Measurements from ENCODE around the gene CKLF.
"Not testable (repeated sequence)": the region's sequence is repeated elsewhere in the genome, so short reads cannot be mapped to it uniquely, and the experiment has no call there.

CKLF gene

DNA sequence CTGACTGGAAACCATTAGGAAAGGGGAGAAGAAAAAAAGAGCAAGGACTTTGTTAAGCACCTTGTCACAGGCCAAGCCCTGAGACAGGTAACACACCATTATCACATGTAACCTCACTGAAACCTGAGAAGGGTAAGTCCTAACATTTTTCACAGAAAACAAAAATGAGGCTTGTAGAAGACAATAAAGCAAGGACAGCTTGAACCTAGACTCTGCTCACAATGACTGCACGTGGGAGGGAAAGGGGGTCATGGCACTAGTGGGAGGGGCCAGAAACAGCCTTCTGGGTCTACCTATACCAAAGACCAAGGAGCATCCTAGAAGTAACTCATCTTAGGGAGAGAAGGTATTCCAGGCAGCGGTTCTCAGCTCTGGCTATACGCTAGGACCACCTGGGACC lies 10.0 kb upstream of the CKLF start:
- no peak for DNase-seq (ENCODE audit: low read depth)

DNA sequence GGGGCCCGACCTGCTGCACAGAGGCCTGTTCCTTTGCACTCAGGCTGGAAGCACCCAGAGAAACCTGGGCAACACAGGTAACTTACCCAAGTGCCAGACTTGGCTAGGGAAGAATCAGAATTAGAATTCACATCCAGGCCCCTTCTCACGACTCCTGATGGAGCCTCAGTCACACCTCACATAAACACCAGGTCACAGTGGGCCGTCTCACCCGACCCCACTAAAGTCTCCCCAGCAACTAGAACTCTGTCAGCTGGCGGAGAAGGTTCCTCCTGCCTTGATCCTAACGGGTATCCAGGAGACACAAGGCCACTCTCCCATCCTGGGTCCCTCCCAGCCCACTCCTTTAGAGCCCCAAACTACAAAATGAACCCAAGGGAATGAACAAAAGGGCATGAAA lies 8.8 kb upstream of the CKLF start:
- no peak for DNase-seq (ENCODE audit: low read depth)

DNA sequence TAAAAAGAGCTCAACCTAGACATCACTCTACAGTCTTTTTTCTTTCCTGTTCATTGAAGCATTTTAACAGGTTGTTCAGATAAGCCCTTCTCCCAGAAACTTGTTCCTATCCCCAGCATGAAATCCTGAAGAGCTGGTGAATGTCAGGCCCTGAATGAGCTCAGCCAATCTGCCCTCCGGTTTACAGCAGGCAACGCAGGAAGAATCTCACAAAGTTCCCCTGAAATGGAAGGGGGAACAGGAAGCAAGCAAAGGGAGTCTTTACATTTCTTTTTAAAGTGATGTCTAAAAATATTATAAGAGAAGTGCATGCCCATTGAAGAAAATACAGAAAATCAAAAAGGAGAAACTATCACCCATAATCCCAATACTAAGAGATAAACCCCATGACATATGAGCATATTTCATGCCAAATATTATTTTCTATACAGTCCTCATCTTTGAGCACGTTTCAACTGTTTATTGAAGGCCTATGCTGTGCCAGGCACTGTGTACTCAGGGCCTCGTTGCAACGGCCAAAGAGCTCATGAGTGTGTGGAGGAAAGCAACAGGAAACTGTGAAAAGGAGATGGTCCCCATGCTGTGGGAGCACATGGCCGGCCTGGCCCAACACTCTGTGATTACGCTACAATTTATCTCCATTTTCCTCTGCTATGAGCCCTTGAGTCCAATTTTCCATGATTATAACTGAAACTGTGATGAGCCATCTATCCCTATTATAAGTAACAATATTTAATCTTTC lies 8.2 kb upstream of the CKLF start:
- no peak for DNase-seq (ENCODE audit: low read depth)

DNA sequence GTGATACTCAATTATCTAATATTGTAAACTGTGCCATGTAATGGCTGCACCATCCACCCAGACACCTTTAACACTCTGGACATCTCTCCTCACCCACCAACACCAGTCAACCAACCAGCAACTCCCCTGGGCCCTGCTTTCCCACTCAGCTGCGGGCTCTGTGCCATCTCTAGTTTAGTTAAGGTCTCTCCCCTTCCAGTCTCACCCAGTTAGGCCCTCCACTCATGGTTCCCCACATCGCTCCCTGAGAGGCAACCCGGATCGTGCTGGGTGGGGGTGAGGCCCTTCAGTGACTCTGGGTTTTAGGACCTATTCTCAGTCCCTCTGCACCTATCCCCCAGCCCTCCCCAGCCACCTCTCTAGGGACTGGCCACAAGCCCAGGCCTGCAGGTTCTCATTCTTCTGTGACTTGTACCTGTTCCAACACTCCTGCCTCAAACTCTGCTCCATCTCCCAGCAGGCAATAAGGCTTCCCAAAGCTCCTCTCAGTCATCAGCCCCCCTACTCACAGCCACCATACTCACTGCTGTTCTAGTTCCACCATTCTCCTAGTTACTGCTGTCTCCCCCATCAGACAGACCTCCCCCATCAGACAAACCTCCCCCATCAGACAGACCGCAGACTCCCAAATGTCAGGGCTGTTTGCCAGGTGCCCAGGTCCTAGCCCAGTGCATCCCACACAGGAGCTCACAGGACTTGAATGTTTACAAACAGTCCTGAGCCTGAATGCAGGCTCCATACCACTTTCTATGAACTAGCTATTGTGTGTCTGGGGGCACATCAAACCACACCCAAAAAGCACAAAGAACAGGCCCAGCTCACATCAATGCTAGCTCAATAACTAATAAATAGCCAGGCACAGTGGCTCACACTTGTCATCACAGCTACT lies 5.0 kb upstream of the CKLF start:
- no peak for DNase-seq (ENCODE audit: low read depth)

DNA sequence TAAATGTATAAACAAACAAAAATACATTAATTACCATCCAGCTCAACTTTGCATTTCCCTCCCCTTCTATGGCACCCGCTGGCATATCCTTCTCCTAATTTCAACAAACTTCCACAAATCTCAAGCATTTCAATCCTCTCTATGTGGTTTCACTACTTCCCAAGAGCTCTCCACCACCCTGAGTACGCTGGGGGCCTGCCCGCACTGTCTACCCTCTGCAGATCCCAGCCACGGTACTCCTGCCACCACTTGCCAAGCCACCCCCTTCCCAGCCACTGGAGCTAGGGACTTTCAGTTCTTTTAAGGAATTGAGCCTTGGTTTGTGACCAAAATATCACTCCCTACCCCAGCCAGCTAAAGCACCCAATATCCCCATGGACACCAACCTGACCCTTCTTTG lies 4.3 kb upstream of the CKLF start:
- no peak for DNase-seq (ENCODE audit: low read depth)

DNA sequence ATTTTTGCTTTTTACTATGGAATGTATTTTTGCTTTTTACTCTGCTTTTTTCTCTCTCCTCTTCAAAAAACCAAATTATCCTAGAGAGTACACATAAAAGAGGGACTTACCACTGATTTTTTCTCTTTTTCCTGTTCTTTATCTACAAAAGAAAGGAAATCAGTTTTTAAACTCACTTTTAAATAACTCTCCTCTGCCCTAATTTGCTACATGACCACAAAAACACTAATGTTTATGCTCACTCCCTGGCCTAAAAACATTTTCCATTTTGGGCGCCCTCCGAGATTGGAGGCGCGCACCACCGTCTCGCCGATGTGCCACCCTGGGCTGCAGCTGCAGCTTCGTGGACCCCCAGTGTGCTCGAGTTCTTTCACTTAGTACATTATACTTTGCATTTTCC lies 3.5 kb upstream of the CKLF start:
- DNase-seq (ENCODE audit: low read depth): no peak

DNA sequence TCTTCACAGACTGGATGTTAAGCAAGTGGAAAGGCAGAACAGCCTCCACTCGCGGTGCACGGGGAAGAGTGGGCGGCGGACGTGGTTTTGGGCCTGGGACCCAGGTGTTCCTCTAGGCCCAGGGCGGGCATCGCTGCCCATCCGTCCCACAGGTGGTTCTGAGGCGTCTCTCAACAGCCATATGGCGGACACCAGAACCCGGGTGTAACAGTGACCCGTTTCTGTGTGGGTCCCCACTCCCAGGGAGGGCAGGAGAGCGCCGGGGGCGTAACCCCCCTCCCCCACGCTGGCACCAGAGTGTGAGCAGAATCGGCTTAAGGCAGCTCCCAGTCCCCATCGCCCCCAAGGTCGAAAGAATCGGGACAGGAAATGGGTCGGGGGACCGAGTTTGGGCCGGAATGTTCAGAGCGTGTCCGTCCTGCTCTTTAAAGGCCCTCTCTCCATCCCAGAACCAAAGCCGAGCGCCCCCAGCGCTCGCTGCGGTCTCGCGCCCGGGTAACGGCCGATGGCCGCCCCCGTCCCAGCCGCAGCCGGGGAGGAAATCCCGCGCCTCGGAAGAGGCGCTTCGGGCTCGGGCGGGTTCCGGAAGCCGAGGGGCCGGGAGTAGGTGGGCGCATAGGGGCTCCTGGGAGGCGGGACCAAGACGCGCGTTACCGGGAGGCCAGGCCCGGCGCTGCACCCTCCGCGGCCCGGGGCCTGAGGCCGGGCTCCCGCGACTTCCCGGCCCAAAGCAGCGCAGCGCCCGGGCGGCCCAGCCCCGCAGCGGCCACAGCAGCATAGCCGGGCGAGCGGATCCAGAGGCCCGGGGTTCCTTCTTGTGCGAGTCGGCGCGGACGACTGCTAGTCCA lies 2.9 kb upstream of the CKLF start, which contains the start of gene TK2:
TK2 (minus strand) TSS at position 839 of the 848 bp plus-strand sequence; CDS start at position 778, 61 bp downstream.
- DNase-seq (ENCODE audit: low read depth): peak; percentile 81

DNA sequence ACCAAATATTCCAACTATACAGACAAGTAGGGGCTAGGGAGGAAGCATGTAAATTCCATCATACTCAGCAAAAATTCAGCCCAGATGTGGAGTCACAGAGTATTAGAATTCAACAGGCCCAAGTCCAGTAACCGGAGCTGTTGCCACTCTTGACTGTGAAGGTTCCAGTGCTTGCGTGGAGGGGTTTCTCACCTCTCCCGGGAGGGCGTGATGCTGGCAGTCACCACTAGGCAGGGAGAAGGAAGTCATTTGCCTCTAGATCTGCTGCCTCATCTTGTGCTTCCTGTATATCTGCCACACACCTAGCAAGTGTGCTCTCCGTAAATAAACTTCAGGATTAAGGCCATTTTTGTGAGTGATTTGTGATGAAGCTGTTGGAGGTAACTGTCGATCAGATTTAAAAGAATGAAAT lies 1.0 kb upstream of the CKLF start:
- DNase-seq (ENCODE audit: low read depth): peak; percentile 73

DNA sequence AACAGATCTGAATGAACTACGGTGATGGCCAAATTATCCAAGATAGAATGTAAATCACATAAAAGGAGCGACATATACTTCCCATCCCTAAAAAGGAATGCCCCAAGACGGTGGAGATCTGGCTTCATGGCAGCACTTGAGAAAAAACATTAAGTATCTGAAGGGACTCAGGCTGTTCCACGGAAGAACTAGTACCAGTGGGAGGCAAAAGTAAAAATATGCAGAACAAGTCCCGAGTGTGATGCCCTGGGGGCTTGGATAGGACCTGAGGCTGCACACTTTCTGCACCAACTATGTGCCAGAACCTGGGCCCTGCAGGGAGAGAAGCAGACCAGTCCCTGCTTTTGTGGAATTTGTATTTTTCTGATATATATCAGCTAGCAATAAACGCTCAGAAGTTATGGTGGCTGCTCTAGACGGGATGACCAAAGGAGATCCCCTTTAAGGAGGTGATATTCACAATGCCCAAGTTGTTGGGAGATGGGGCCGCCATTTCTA lies 539 bp upstream of the CKLF start:
- no peak for DNase-seq (ENCODE audit: low read depth)

DNA sequence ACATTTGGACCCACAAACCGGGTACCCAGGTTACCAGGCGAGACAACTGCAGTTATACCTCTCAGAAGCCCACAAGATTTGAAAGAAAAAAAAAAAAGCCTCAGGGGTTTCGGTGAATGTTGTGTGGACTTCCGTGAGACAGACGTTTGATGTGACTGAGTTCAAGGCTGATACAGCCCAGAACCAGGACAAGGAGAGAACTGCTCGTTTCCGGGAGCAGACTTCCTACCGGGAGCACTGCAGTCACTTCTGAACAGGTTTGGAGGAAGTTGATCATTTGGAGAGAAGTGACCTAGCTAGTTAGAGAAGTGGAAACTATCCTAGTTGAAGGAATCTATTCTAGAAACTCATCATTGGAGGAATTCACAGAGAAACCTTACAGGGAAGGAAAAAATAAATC lies 847 bp downstream of the CKLF start:
- DNase-seq (ENCODE audit: low read depth): peak; percentile 15

DNA sequence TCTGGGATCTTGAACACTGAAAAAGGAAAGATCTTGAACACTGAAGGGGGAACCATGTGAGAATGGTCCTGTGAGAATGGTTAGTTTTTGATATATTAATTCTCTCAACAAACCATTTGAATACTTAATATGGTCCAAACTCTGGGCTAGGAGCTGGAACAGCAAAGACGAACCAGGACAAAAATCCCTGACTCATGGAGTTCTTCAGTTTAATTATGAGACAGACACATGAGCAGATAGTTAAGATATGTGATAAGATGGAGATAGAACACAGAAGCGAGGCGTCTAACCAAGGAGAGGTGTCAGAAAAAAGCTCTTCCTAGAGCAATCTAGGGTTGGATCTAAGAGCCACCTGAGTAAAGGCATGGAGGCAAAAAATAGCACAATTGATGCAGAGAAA lies 1.6 kb downstream of the CKLF start:
- no peak for DNase-seq (ENCODE audit: low read depth)

DNA sequence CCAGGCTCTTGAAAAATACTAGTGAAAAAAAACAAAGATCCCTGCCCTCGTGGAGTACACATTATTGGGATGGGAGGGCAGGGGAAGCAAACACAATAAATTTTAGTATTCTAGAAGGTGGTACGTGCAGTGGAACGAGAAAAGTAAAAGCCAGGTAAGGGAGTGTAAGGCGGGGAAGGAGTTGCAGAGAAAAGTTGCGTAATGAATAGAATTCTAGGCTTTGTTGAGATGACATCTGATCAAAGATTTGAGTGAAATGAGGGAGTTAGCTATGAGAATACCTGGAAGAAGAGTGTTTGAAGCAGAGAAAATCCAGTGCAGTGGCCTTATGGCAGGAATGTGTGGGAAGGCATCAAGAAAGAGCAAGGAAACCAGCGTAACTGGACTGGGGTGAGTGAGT lies 2.1 kb downstream of the CKLF start:
- no peak for DNase-seq (ENCODE audit: low read depth)

DNA sequence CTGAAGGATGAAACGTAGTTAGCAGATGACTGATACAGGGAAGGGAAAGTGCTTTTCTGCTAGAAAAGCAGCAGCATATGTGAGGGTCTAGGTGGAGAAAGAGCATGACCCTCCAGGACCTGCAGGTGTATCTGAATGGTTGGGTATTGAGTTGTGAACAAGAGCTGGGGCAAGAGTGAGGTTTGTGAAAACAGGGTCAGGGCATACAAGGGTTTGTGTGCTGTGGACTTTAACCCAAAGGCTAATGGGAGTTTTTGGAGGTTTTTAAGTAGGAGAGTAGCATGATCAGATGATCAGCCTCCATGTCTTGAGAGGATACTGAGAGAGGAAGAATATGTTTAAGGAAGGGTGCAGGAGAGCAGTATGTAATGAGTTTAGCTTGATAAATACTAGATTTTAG lies 7.7 kb downstream of the CKLF start:
- no peak for DNase-seq (ENCODE audit: low read depth)

DNA sequence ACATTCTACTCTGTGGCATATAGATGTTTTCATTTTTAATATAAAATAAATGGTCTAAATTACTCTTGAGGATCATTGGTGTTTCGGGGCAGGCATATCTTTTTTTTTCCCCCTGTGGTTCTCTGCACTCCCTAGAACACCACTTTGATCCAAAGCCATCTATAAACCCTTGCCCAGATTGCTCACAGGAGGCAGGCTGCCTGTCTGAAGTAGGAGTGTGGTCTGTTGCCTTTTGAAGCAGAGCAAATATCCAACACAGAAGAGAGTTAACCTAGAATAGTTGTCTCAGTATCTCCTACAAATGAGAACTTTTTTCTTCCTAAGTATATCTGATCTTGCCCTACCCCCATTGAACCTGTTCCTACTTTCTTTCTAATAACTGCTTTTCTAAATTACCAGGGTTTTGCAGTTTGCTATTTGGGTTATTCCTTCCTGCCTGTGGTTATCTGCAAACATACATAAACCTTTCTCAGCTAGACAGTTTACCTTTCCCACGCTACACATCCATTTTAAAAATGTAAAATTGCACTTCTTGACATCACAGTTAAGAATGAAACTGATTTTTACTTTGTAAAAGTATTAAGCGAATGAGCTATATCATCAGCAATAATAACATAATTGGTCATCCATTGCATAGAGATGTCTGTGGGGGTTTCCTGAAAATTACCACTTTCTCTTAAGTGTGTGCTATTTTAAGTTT lies 9.2 kb downstream of the CKLF start:
- DNase-seq (ENCODE audit: low read depth): no peak

DNA sequence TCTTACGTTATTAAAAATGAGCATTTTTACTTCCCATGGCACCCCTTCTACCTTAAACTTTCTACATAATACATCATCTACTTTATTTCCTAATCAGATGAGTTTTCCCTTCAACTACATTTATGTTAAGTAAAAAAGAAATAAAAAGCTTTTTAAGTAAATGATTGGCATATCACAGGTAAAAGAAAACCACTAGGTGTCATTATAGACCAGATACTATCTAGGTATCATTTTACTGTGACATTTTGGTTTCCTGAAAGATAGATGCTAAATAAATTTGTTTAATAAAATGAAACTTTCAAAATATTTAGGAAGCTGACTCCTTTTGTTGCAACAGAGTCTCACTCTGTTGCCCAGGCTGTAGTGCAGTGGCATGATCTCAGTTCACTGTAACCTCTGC lies 10.0 kb downstream of the CKLF start:
- DNase-seq (ENCODE audit: low read depth): no peak

DNA sequence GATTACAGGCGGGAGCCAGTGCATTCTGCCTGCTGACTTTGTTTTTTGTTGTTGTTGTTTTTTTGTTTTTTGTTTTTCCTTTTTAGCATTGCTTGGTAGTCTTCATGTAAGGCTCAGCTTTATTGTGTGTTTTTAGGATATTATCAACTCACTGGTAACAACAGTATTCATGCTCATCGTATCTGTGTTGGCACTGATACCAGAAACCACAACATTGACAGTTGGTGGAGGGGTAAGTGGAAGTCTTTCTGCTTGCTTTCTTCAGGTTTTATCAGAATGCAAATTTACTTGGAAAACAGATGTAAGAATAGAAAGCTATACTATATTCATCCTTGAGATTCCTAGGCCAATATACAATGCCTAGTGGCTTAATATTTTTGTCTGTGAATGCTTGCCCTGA lies 10.6 kb downstream of the CKLF start:
- no peak for DNase-seq (ENCODE audit: low read depth)

DNA sequence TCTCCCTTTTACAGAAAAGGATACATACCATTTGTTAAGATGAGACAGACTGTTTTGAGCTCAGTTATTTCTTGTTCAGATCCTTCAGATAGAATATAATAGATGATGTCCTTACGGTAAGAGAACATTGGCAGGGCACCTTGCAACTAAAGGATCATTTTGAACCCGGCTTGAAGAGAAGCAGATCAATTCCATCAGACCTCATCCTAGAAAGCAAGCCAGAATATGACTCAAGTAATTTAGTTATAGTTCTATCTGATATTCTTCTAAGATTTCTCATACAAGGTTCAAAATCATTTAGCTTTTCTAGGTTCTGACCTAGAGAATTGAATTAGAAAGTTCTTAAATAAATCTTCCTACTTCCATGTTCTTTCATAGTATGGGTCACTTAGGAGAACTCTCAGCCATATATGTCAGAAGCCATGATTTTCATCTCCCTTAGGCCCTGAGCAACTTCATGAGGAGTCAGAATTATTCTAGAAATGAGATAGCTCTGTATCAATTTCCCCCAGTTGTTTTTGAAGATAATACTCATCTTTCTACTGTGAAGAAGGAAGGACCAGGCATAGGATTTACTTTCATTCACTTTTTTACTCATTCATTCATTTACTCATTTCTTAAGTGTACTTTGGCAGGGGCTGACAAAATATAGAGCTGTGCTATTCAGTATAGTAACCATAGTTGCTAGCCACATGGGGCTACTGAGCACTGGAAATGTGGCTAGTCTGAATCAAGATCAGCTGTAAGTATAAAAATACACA lies 11.4 kb downstream of the CKLF start:
- no peak for DNase-seq (ENCODE audit: low read depth)

DNA sequence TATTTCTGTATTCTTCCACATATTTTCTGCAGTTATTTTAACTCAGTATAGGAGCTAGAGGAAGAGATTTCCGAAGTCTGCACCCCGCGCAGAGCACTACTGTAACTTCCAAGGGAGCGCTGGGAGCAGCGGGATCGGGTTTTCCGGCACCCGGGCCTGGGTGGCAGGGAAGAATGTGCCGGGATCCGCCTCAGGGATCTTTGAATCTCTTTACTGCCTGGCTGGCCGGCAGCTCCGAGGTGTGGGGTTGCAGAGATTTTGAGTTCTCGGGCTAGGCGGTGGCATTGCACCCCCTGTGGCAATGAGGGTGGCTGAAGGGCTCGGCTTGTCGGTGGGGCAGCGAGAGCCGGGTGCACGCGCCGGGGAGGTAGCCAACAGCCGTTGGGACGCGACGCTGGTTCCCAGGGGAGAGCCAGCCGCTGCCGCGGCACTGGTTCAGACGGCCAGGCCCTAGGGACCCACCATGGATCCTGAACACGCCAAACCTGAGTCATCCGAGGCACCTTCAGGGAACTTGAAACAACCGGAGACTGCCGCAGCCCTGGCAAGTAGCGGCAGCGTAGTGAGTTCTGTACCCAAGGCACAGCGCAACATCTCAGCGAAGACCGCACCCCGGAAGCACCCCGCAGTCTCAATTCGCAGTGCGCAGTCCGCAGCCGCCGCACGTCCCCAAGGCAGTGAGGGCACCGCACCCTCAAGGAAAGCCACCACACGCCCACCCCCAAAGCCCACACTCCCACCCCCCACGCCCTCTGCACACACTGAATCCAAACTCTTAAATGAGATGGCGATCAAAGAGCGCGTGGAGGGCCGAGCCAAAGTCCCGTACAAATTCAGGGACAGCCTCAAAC lies 13.9 kb downstream of the CKLF start, which contains the start of gene CMTM1:
CMTM1 (plus strand) TSS at position 389 of the 851 bp plus-strand sequence; CDS start at position 464, 75 bp downstream.
- no peak for DNase-seq (ENCODE audit: low read depth)

DNA sequence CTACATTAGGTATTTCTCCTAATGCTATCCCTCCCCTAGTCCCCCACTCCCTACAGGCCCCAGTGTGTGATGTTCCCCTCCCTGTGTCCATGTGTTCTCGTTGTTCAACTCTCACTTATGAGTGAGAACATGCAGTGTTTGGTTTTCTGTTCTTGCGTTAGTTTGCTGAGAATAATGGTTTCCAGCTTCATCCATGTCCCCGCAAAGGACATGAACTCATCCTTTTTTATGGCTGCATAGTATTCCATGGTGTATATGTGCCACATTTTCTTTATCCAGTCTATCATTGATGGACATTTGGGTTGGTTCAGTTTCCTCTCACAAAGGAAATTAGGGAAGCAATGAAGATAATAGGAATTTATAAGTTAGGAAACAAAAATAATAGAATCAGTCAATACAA lies 14.9 kb downstream of the CKLF start:
- not testable (repeated sequence) for DNase-seq (ENCODE audit: low read depth)

DNA sequence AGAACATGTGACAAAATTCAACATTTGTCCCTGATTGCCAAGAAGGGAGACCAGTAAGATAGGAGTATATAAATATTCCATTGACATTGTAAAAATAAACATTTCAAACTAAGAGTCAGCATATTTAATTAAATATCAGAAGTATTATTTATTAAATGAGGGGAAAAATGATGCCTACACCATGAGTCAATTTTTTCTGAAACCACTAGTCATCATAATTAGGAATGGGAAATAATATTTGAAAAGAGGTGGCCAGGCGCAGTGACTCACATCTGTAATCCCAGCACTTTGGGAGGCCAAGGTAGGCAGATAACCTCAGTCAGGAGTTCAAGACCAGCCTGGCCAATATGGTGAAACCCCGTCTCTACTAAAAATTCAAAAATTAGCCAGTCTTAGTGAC lies 16.0 kb downstream of the CKLF start:
- DNase-seq (ENCODE audit: low read depth): peak; percentile 65
